CD1c-positive myeloid dendritic cell (primary cell): ENCODE measurements around the gene OR56B1.
"Not testable (repeated sequence)": the region's sequence is repeated elsewhere in the genome, so short reads cannot be mapped to it uniquely, and the experiment has no call there.

Experiments
- DNase-seq: peaks from one replicate; pipeline ENCODE4 v3.0.0-alpha.2; 2016; ENCODE audit errors: extremely low spot score

Gene OR56B1, protein sequence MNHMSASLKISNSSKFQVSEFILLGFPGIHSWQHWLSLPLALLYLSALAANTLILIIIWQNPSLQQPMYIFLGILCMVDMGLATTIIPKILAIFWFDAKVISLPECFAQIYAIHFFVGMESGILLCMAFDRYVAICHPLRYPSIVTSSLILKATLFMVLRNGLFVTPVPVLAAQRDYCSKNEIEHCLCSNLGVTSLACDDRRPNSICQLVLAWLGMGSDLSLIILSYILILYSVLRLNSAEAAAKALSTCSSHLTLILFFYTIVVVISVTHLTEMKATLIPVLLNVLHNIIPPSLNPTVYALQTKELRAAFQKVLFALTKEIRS

GRCh38 chr11:5736396-5736795, at the start of gene OR56B1:
Gene OR56B1, plus strand, starts transcription at chr11:5736448. Its CDS starts 69 bp downstream, at chr11:5736517.
- no peak for DNase-seq

DNA sequence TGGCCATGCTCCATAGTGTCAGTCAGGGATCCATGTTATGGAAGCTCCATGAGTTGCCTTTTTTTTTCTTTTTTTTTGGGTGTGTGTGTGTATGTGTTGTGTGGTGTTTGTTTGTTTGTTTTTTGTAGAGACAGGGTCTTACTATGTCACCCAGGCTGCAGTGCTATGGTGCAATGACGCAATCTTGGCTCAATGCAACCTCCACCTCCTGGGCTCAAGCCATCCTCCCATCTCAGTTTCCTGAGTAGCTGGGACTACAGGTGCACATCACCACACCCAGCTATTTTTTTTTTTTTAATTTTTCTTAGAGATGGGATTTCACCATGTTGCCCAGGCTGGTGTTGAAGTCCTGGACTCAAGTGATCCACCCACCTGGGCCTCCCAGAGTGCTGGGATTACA, 47.8 kb upstream of the OR56B1 start:
- no peak for DNase-seq

- DNase-seq, result peak; percentile 84
Observed at GRCh38 chr11:5689551-5689983, 46.7 kb upstream of the OR56B1 start, which contains the start of gene TRIM22. Gene TRIM22, plus strand, starts transcription at chr11:5689790. Its CDS starts 6,443 bp downstream, at chr11:5696233.

GRCh38 chr11:5690216-5690615, 46.0 kb upstream of the OR56B1 start:
- peak; percentile 15 for DNase-seq

GRCh38 chr11:5690736-5691135, 45.5 kb upstream of the OR56B1 start:
- DNase-seq, result no peak

- DNase-seq, result not testable (repeated sequence)
Observed at GRCh38 chr11:5691238-5691963, 44.8 kb upstream of the OR56B1 start.

GRCh38 chr11:5691964-5692361, 44.3 kb upstream of the OR56B1 start:
- peak; percentile 42 for DNase-seq

GRCh38 chr11:5694642-5695041, 41.6 kb upstream of the OR56B1 start:
- DNase-seq, result no peak

DNA sequence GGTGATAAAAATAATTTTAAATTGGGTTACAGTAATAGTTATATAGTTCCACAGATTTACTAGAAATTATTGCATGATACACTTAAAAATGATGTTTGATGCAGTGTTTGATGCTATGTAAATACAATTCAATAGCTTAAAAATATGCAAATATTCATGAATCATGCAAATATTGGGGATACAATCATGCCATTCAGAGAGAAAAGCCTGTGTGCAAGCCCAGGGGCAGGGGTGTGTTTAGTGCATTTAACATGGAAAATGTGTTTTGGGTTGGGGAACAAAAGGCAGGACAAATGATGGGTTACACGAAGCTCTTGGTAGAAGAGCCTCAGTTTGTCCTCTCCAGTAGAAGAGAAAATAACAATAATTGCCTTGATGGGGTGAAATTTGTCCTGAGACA, 40.7 kb upstream of the OR56B1 start:
- DNase-seq, result no peak

GRCh38 chr11:5696210-5696609, 40.0 kb upstream of the OR56B1 start:
- no peak for DNase-seq

GRCh38 chr11:5698281-5698680, 38.0 kb upstream of the OR56B1 start:
- no peak for DNase-seq

DNA sequence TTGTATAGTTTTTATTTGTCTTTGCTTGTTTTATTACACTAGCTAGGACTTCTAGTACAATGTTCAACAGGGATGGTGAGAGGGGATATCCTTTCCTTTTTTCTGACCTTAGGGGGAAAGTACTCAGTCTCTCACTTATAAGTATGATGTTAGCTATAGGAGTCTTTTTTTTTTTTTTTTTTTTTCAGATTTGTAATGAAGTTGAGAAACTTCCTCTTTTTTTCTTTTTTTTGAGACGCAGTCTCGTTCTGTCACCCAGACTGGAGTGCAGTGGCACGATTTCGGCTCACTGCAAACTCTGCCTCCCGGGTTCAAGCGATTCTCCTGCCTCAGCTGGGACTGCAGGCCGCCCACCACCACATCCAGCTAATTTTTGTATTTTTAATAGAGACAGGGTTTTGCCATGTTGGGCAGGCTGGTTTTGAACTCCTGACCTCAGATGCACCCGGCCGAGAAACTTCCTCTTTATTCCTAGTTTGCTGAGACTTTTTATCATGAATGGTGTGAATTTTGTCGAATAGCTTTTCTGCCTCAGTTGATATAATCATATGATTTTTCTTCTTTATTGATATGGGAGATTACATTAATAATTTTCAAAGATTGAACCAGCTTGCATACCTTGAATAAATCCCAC, 35.7 kb upstream of the OR56B1 start:
- peak; percentile 40 for DNase-seq

GRCh38 chr11:5701055-5701577, 35.1 kb upstream of the OR56B1 start:
- DNase-seq, result peak; percentile 10

DNA sequence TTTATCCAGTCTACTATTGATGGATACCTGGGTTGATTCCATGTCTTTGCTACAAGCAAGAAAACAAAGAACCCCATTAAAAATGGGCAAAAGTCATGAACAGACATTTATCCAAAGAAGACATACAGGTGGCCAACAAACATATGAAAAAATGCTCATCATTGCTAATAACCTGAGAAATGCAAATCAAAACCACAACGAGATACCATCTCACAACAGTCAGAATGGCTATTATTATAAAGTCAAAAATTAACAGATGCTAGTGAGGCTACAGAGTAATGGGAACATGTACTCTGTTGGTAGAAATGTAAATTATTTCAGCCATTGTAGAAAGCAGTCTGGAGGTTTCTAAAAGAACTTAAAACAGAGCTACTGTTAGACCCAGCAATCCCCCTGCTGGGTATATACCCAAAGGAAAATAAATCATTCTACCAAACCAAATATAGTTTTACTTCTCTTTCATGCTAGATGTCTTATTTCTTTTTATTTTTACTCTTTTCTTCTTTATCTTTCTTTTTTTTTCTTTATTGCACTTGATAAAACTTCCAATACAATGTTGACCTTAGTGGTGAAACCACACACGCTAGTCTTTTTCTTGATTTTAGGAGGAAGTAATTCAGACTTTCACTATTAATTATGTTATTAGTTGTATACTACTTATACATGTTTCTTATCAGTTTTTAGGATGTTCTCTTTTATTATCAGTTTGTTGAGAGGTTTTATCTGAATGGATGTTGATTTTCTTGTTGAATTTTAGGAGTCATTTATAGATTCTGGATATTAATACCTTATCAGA, 32.3 kb upstream of the OR56B1 start:
- no peak for DNase-seq

DNA sequence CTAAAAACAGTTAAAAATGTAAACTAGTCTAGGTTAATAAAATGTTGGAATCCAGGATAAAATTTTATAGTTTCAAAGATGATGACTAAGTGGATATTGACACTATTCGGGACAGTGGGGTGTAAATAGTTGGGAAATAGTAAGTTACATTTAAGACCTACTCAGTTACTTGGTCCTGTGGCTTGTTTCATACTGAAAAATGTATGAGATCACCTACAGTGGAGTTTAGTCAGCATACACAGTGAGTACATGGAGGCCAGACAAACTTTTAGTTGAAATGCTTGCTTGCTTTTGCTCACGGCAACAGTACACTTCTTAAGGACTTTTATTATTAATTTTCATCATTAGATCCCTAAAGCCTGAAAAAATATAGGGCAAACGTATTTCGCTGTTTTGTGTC, 30.6 kb upstream of the OR56B1 start:
- DNase-seq, result no peak

- peak; percentile 12 for DNase-seq
Observed at GRCh38 chr11:5712507-5712906, 23.7 kb upstream of the OR56B1 start.

DNA sequence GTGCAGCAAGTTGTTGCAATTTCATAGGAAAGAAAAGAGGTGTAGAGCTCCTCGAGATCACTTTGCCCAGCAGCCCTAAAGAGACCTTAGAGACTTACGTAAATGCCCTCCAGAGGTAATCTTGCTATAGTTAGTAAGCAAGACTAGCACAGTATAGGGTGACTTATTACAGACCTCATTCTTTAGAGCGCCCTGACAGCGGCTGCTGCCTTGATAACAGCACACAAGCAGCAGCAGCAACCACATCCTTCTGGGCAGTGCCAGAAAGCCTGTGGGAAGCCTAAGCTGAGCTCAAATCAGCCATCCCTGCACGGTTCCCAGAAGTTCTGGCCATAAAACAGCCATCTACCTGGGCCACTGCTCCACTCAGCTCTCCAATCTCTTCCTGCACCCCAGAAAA, 22.6 kb upstream of the OR56B1 start:
- no peak for DNase-seq

- not testable (repeated sequence) for DNase-seq
Observed at GRCh38 chr11:5716518-5716917, 19.7 kb upstream of the OR56B1 start.

GRCh38 chr11:5719703-5720495, 16.3 kb upstream of the OR56B1 start:
- DNase-seq, result no peak

DNA sequence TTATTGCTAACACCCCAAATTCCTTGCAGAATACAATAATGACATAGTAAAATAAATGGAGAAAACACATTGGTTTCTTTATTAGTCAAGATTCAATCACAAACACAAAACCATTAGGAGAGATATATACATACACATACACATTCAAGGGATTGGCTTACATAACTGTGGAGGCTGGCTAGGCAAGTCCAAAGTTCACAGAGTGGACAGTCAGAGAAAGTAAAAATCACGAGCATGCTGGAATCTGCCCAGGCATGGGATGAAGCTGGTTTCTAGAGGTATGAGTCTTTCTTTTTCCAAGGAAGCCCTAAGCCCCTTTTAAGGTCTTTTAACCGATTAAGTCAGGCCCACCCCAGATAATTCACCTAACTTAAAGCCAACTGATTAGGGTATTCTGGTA, 13.6 kb upstream of the OR56B1 start:
- no peak for DNase-seq

DNA sequence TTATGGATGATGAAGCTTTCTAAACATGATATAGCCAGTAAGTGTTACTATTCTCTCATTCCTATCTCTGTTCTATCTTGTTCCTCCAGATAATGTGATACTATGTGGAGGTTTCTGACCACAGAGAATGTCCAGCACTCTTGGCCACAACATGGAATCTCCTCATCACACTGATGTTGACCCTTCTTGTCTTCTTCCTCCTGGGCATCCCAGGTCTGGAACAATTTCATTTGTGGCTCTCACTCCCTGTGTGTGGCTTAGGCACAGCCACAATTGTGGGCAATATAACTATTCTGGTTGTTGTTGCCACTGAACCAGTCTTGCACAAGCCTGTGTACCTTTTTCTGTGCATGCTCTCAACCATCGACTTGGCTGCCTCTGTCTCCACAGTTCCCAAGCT, 9.9 kb upstream of the OR56B1 start:
- no peak for DNase-seq
